HG03558 (cell line): ENCODE measurements around the gene ACAN.

Experiments
- ATAC-seq: cut with Tn5 transposase; IDR thresholded peaks from one replicate; pipeline ENCODE4 v1.9.1; 2021; ENCODE audit warnings: moderate number of reproducible peaks; ENCODE audit not compliant: unreplicated experiment; ENCODE audit errors: extremely low read depth

The ACAN gene

GRCh38 chr15:88898736-88899135 lies 95.5 kb downstream of the ACAN start:
- ATAC-seq, result no peak

DNA sequence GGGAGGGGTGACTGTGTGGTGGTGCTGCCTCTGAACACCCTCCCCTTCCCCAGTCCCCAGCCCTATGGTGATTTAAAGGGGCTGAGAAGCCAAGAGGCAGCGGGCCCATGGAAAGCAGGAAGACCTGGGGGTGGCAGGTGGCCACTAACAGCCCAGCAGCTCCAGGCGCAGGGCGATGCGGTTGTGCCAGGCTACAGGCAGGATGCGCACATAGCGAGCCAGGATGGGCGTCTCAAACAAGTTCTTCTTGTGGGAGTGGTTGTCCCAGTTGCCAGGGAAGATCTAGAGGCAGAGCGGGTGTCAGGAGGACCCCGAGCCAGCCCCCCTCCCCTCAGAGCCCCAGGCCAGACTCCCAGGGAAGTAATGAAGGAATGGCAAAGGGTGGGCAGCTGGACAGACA lies 96.0 kb downstream of the ACAN start:
- no peak for ATAC-seq

DNA sequence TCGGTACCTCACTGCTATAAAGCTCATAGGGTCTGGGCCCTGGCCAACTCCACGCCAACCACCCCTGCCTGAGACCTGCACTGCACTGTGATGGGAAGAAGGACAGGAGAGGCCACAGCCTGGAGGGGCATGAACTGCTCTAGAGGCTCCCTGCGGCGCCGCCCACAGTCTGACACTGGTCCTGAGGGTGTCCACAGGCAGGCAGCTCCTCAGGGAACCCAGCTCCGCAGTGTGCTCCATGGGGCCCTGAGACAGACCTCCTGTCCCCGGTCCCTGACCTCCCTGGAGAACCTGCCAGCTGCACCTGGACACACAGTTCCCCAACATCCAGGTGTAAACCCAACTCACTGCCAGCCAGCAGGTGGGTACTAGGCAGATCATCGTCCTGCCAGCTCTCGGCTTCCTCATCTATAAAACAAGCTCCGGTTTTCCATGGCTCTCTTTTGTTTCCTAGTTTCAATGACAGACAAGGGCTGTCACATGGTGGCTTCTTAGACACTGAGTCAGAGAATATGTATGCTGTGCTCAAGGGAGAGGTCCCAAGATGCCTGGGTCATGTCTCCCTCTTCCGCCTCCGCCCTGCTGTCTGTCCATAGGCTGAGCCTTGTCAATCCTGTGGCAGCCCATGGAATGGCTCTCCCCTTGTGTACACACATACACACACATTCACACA lies 97.2 kb downstream of the ACAN start:
- no peak for ATAC-seq

DNA sequence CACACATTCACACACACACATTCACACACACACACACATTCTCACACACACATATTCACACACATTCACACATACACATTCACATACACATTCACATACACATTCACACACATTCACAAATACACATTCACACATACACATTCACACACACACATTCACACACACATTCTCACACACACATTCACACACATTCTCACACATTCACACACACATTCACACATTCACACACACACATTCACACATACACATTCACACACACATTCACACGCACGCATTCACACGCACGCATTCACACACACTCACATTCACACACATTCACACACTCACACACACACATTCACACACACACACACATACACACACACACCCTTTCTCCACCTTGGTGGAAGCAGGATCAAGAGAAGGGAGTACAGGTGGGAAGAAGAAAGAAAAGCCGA lies 97.8 kb downstream of the ACAN start:
- ATAC-seq, result no peak

DNA sequence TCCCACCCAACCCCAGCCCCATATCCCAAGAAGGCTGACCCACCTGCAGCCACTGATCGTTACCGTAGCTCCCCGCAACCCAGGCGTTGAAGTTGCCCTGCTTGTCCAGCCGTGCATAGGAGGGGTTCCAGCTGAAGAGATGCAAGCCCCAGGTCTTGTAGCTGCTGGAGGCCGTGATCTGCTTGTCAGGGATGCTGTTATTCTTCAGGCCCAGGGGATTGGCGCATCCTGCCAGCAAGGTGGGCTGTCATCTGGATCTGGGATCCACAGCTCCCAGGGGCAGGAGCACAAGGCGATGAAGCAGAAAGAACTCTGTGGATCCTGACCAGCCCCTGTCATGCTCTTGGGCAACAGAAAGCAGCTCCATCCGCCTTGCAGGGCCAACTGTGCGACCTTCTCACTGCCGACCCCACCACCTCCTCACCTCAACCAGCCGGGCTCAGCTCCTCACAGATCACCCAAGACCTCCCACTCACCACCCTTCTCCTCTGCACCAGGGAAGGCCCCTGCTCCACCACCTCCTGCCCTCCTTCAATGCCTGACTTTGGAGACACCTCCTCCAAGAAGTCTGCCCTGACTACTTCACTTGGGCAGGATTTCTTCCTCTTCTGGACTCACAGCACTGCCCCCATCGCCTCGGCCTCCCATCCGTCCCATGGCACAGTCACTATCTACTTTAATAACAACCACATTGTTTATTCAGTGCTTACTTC lies 98.4 kb downstream of the ACAN start:
- no peak for ATAC-seq

DNA sequence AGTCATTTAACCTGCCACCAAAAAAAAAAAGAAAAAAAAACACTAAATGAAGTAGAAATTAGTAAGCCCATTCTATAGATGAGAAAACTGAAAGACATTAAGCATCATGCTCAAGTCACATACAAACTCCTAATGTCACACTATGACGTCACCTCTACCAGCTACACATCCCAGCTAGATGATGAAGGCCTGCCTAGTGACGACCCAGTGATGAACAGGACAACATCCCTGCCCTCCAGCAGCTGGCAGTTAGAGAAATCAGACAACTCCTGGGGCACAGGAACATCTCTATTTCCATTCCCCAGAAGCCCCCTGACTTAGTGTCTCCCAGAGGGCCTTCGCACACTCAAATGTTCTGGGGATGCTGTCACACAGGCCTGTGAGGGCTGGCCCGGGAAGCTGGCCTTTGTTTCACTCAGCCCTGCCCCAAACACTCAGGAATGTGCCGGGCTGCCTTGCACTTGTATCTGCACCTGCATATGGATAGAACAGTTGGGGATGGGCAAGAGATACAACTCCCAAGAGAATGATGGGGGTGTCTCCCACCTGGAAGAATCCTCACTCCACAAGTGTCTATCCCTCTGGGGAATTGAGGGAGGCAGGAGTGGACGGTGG lies 99.1 kb downstream of the ACAN start:
- no peak for ATAC-seq

DNA sequence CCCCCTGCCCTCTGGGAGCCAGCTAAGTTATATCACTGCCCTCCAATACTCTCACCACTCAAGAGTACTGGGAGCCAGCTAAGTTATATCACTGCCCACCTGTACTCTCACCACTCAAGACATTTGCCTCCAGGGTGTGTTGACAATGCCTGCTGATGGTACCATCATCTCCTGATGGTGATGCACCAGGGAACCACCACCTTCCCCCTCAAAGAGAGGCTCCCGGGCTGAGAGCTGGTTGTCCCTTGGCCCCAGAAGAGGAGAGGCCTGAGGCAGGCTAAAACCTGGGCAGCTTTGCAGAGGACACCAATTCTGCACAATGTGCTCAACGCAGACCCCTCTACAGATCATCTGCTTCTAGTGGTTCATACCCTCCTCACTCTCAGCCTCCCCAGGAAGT lies 99.6 kb downstream of the ACAN start:
- ATAC-seq, result no peak

DNA sequence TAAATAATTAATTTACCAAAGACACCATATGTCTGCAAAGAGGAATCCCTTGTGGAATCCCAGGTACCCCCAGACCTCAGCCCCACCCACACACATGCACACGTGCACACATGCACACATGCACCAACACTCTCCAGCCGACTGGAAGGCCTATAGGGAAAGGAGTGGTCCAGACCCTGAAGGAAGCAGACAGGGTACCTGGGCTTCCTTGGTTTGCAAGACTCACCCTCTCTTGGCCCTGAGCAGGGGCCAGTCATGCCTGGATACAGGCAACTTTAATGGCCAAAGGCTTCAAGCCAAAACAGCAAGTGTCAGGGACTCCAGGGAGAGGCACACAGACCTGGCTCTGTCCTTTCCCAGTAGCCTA lies 101.0 kb downstream of the ACAN start:
- ATAC-seq, result no peak

GRCh38 chr15:88904624-88905327 lies 101.5 kb downstream of the ACAN start:
- no peak for ATAC-seq

GRCh38 chr15:88905576-88905975 lies 102.3 kb downstream of the ACAN start:
- no peak for ATAC-seq

DNA sequence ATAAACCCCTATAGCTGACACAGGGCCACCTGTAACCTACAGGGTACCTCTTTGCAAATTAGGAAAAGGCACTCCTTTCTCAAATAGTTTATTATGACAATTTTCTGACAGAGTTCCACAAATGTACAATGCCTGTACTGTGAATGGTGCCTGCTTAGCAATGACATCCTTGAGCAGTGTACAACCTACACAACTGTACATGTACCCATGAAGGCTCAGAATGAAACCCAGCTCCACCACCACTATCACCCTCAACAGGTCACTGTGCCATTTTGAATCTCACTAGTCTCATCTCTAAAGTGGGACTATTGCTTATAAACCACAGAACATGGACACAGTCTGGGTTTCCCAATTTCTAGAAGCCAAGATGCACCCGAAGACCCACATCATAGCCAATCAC lies 102.9 kb downstream of the ACAN start:
- no peak for ATAC-seq

- no peak for ATAC-seq
Observed at GRCh38 chr15:88906551-88906950, 103.3 kb downstream of the ACAN start.

GRCh38 chr15:88907111-88907510 lies 103.9 kb downstream of the ACAN start:
- ATAC-seq, result no peak

DNA sequence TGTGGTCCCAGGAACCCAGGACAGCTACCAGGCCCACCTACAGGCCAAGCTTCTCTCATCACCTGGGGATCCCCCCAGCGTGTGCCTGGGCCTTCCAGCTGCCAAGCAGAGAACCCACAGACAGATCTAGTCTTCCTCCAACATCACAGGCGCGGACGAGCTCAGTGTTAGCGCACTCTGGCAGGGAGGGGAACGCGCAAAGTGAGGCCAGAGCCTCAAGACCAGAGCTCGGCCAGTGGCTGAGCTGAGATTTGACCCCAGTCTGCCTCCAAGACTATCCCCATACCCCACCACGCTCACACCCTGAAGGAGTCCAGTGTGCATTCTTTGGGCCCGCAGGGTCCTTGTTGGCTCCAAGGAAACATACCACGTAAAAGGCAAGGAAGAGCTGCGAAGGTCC lies 104.9 kb downstream of the ACAN start:
- no peak for ATAC-seq

- no peak for ATAC-seq
Observed at GRCh38 chr15:88908697-88909621, 105.7 kb downstream of the ACAN start.

GRCh38 chr15:88909956-88910831 lies 107.0 kb downstream of the ACAN start:
- ATAC-seq, result no peak

DNA sequence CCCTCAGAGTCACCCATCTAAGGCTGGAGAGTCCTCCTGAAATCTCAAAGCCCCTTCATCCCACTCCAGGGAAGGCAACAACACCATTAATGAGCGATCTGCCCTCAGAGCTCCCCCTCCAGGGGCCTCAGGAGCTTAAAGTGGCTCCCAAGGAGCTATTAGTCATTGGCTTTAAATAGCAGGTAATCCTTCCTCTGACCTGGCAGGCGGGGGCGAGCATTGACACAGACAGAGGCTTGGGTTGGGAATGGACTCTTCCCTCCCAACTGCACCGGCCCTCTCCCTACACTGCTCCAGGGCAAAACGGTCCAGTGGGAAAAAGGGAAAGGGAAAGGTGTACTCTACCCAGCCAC lies 108.5 kb downstream of the ACAN start:
- ATAC-seq, result no peak

DNA sequence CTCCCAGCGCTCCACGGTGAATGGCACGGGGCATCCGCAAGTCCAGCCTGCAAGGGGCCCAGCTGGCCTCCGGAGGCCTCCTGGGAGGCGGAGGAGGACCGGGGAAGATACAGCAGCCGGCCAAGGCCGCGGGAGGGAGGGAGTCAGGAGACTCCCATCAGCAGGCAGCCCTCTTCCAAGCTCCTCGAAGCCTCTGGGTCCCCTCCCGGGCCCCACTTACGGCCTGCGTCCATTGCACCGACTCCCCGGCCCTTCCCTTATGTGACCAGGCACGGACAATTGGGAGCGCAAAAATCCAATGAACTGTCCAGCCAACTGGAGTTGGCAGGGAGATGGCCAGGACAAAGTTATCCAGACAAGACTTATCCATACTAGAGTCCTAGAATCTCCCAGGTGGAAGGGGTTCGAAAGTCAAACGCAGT lies 109.3 kb downstream of the ACAN start:
- no peak for ATAC-seq
